Dendritic cell treated with granulocyte-macrophage colony-stimulating factor and Interleukin-4, amounts not matched to agents 40 ng/mL and 50 ng/mL, for 4 days (primary cell): Measurements from ENCODE around the gene CCER1.

Experiments used
- H3K27ac Mint-ChIP-seq: one replicate; pipeline ENCODE4 v1.8.0; 2022; ENCODE audit warnings: mild to moderate bottlenecking, mixed read lengths
- H3K27me3 Mint-ChIP-seq: one replicate; pipeline ENCODE4 v1.8.0; 2022; ENCODE audit warnings: mild to moderate bottlenecking, mixed read lengths
- H3K36me3 Mint-ChIP-seq: one replicate; pipeline ENCODE4 v1.8.0; 2022; ENCODE audit warnings: low read depth, mixed read lengths
- H3K4me1 Mint-ChIP-seq: one replicate; pipeline ENCODE4 v1.8.0; 2022; ENCODE audit warnings: low read depth, mixed read lengths
- H3K4me3 Mint-ChIP-seq: one replicate; pipeline ENCODE4 v1.8.0; 2022; ENCODE audit warnings: mild to moderate bottlenecking, moderate library complexity, mixed read lengths
- H3K9me3 Mint-ChIP-seq: one replicate; pipeline ENCODE4 v1.8.0; 2022; ENCODE audit warnings: mixed read lengths
- intact Hi-C: fragments of 100-400 bp; cut with micrococcal nuclease; formaldehyde crosslinking; loops from one replicate; pipeline ENCODE4 v1.15.0; 2022

Gene CCER1

GRCh38 chr12:90958347-90958746 lies 3.4 kb upstream of the CCER1 start:
- no peak overlapping the region for H3K27ac Mint-ChIP-seq
- H3K27me3 Mint-ChIP-seq: no peaks in the 10 kb centered on the region
- no peaks in the 10 kb centered on the region for H3K4me1 Mint-ChIP-seq
- no peaks in the 10 kb centered on the region for H3K36me3 Mint-ChIP-seq
- intact Hi-C loops: no loop called here
- H3K9me3 Mint-ChIP-seq: peaks cover 13% of the 10 kb centered on the region
- H3K4me3 Mint-ChIP-seq: no peak overlapping the region

DNA sequence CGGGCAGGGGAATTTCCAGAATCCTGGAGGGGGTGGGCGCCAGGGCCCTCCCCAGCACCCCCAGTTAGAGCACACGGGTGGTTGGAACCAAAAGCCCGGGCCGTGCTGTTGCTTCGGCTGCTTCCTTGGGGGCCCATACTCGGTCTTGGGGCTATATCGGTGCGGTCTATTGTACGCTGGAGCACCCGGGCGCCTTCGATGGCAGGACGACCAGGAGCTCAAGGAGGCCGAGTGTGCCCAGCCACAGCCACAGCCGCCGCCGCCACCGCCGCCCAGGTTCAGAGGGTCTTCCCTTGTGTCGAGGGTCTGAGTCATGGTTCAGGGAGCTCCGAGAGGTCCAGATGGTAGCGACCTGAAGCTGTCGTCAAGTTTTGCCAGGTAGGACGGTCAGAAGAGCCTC lies 548 bp downstream of the CCER1 start:
- Mint-ChIP-seq H3K36me3 (no peaks in the 10 kb centered on the region), H3K4me1 (no peaks in the 10 kb centered on the region), H3K9me3 (peaks cover 14% of the 10 kb centered on the region), H3K27me3 (no peaks in the 10 kb centered on the region), H3K27ac (no peak overlapping the region), H3K4me3 (no peak overlapping the region)
- intact Hi-C loops: no loop called here

DNA sequence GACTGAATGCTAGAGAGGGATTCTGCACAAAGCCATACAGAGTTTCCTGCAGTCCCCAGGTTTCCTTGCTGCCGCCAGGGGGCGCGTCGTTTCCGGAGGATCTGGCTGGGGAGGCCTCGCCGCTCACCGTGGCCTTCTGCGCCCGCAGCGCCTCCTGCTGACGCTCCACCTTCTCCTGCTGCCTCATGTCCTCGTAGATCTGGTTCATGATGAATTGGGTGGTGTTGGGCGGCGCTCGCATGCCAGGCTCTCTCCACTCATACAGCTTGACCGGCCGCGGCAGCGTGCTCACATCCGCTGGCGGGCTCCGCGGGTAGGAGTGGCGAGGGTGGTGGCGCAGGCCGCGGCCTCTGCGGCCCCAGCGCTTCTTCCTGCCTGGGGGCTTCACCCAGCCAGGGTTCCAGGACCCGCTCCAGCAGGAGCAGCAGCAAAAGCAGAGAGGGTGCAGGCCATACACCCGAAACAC lies 987 bp downstream of the CCER1 start:
- intact Hi-C loops: no loop called here
- Mint-ChIP-seq H3K36me3 (no peaks in the 10 kb centered on the region), H3K27ac (no peak overlapping the region), H3K27me3 (no peaks in the 10 kb centered on the region), H3K4me1 (no peaks in the 10 kb centered on the region), H3K4me3 (no peak overlapping the region), H3K9me3 (peaks cover 14% of the 10 kb centered on the region)

DNA sequence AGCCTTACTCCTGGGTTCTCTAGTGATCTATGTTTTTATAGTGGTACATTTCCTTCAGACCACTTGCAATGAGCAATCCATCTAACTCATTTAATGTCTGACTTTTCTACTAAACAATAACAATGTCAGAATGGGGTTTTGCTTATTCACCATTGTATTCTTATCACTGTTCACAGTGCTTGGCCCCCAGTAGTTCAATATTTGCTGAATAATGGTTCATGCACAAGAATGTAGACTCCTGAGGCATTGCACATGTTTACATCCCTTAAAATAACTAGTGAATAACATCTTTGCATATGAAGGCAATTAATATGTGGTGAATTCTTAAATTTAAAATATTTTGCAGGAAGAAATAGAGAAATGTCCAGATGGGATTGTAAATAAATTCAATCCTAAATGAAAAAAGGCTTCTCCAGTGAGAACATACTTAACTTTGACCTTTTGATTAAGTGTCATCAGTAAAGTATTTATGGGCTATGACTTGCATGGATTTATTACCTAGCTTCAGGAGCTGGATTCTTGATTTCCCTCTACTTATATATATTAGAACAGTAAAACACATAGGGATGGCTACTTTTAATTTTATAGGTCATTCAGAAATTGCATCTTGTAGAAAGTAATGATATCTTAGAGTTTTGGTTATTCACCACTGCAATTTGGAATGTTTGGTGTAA lies 3.4 kb downstream of the CCER1 start:
- Mint-ChIP-seq H3K27ac (no peak overlapping the region), H3K27me3 (no peaks in the 10 kb centered on the region), H3K4me3 (no peak overlapping the region), H3K4me1 (no peaks in the 10 kb centered on the region), H3K9me3 (peaks cover 14% of the 10 kb centered on the region), H3K36me3 (no peaks in the 10 kb centered on the region)
- intact Hi-C loops: no loop called here

DNA sequence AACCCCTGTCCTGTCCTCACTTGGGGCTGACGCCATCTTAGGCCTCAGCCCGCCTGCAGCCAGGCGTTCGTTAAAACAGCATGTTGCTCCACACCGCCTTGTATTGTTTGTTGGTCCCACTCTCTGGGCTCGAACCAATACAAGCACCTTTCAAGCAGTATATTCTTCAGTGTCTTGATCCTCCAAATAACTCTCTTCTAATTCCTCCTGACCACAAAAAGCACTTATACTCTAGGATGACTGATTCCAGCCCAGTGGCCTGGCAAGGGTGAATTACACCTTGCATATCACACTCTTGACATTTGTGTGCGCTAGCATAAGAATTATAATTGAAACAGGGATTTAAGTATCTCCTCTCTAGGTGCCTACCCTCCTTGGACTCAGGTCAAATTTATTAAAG lies 7.1 kb downstream of the CCER1 start:
- Mint-ChIP-seq H3K36me3 (no peaks in the 10 kb centered on the region), H3K9me3 (no peaks in the 10 kb centered on the region), H3K4me3 (no peak overlapping the region), H3K27me3 (no peaks in the 10 kb centered on the region), H3K4me1 (no peaks in the 10 kb centered on the region), H3K27ac (no peak overlapping the region)
- intact Hi-C loops: loop anchor here (10.0 kb wide), 1 partner anchor 1933 kb away; no protein-coding TSS in a partner anchor

DNA sequence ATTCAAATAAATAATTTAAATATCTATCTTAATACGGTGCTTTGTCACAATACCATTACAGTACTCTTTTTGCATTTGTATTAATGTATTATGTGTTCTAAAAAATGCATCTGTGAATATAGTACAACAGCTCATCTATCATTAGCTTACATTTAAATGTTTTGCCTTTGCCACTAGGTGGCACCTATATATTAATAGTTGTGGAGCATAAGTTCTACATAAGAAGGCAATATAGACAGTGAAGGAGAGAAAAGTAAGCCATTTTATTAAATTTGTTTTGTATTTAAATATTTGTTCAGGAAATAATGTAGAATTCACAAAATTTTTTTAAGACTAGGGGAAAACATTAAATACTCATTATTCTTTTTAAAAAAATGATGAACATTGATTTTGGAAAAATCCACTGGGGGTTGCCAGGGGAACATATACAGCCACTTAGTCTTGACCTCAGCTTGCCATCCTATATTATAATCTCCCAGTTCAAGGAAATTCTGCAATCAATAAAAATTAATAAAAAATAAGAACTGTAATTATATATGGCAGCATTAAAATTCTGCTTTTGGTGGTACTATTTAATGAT lies 9.8 kb downstream of the CCER1 start:
- intact Hi-C loops: loop anchor here (10.0 kb wide), 1 partner anchor 1930 kb away; no protein-coding TSS in a partner anchor
- H3K27ac Mint-ChIP-seq: no peak overlapping the region
- no peaks in the 10 kb centered on the region for H3K9me3 Mint-ChIP-seq
- H3K36me3 Mint-ChIP-seq: no peaks in the 10 kb centered on the region
- H3K4me1 Mint-ChIP-seq: no peaks in the 10 kb centered on the region
- H3K27me3 Mint-ChIP-seq: no peaks in the 10 kb centered on the region
- H3K4me3 Mint-ChIP-seq: no peak overlapping the region

- H3K4me3 Mint-ChIP-seq: no peak overlapping the region
- no peaks in the 10 kb centered on the region for H3K4me1 Mint-ChIP-seq
- H3K27ac Mint-ChIP-seq: no peak overlapping the region
- H3K9me3 Mint-ChIP-seq: no peaks in the 10 kb centered on the region
- H3K36me3 Mint-ChIP-seq: no peaks in the 10 kb centered on the region
- intact Hi-C loops: loop anchor here (5.0 to 10.0 kb wide), 2 partner anchors 1471 to 1928 kb away; no protein-coding TSS in a partner anchor
- peaks cover 2% of the 10 kb centered on the region for H3K27me3 Mint-ChIP-seq
Measured at GRCh38 chr12:90943255-90943654, 11.7 kb downstream of the CCER1 start.

DNA sequence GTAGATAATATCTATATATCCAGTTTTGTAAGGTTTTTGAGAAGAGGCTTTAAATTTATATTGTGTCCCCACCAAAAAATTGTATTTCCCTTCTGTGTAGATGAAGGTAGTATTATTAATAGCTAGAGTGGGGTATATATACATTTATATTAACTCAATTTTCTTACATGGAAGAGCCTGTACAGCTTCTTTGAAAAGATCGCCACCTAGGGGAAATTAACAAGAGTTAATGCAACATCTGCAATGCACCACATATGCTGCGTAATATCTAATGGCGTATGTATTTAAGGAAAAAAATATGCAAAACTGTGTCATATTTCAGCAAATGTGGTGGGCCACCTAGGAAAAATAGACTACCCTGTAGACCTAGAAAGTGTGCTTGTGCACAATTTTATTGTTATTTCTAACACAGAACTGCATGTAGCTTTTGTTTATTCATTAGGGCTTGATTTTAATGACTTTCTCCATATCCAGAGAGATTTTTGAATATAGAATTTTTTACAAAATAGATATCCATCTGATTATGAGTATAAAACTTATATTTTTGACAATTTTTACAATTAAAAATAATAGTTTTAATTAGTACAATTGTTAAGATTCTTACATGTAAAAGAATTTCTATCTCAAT lies 14.0 kb downstream of the CCER1 start:
- no peak overlapping the region for H3K4me3 Mint-ChIP-seq
- no peak overlapping the region for H3K27ac Mint-ChIP-seq
- intact Hi-C loops: loop anchor here (2.0 to 10.0 kb wide), 3 partner anchors 1396 to 1926 kb away; no protein-coding TSS in a partner anchor
- H3K9me3 Mint-ChIP-seq: no peaks in the 10 kb centered on the region
- peaks cover 2% of the 10 kb centered on the region for H3K27me3 Mint-ChIP-seq
- H3K36me3 Mint-ChIP-seq: no peaks in the 10 kb centered on the region
- no peaks in the 10 kb centered on the region for H3K4me1 Mint-ChIP-seq

DNA sequence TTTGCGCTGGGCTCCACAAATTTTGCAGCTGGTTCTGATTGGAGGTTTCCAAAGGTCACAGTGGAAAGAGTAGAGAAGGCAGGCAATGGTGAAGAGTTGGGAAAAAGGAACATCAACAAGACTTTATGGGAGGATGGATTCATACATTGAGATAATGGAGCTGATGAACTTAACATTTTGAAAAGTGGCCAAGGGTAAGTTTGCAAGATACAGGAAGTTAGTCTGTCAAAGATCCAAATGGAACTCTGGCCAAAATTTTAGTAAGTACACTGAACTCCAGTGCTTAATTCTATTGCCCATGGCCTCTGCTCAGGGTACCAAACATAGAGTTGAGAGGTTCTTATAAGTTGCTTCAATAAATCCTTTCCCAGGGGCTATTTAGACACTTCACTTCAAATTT lies 15.6 kb downstream of the CCER1 start:
- H3K9me3 Mint-ChIP-seq: no peaks in the 10 kb centered on the region
- no peak overlapping the region for H3K27ac Mint-ChIP-seq
- H3K4me3 Mint-ChIP-seq: no peak overlapping the region
- no peaks in the 10 kb centered on the region for H3K36me3 Mint-ChIP-seq
- no peaks in the 10 kb centered on the region for H3K4me1 Mint-ChIP-seq
- peaks cover 2% of the 10 kb centered on the region for H3K27me3 Mint-ChIP-seq
- intact Hi-C loops: no loop called here

DNA sequence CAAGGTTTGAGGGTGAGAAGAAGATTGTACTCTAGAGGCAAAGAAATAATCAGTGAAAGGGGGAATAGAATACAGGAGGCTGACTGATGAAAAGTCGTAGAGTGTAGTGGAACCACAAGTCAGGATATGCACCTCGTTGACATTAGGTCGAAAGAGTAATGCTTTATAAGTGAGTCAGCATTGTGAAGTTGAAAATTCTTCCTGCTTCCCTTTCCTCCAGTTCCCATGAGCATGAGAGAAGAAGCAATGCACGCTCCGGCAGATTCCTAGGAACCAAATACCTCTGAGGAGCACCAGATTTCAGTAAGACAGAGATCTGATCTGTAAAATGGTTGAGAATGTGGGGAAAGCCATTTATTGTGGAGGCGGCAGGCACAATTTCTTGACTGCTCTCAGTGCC lies 16.5 kb downstream of the CCER1 start:
- no peaks in the 10 kb centered on the region for H3K9me3 Mint-ChIP-seq
- no peak overlapping the region for H3K27ac Mint-ChIP-seq
- no peaks in the 10 kb centered on the region for H3K4me1 Mint-ChIP-seq
- peaks cover 2% of the 10 kb centered on the region for H3K27me3 Mint-ChIP-seq
- intact Hi-C loops: no loop called here
- H3K36me3 Mint-ChIP-seq: no peaks in the 10 kb centered on the region
- H3K4me3 Mint-ChIP-seq: no peak overlapping the region

DNA sequence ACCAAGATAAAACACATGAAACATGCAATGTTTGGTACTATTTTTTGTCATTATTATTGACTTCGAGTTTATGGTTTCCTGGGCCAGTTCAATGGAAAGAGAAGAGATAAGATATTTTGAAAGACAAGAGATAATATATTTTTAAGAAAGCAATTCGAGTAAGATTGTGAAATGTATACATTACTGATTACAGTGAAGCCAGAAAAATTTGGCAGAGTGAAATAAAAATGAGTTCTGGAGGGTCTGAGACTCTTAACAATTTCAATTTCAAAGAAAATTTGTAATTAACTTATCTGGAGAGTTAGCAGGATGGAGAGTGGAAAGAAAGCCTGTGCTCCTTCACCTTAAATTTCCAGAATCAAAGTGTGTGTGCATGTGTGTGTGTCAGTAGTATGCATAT lies 17.3 kb downstream of the CCER1 start:
- Mint-ChIP-seq H3K27me3 (peaks cover 2% of the 10 kb centered on the region), H3K4me3 (no peak overlapping the region), H3K36me3 (no peaks in the 10 kb centered on the region), H3K4me1 (no peaks in the 10 kb centered on the region), H3K27ac (no peak overlapping the region), H3K9me3 (no peaks in the 10 kb centered on the region)
- intact Hi-C loops: no loop called here

- no peaks in the 10 kb centered on the region for H3K36me3 Mint-ChIP-seq
- no peak overlapping the region for H3K27ac Mint-ChIP-seq
- H3K9me3 Mint-ChIP-seq: peaks cover 6% of the 10 kb centered on the region
- H3K27me3 Mint-ChIP-seq: peaks cover 2% of the 10 kb centered on the region
- intact Hi-C loops: no loop called here
- H3K4me3 Mint-ChIP-seq: no peak overlapping the region
- no peaks in the 10 kb centered on the region for H3K4me1 Mint-ChIP-seq
Measured at GRCh38 chr12:90936230-90937005, 18.6 kb downstream of the CCER1 start.

DNA sequence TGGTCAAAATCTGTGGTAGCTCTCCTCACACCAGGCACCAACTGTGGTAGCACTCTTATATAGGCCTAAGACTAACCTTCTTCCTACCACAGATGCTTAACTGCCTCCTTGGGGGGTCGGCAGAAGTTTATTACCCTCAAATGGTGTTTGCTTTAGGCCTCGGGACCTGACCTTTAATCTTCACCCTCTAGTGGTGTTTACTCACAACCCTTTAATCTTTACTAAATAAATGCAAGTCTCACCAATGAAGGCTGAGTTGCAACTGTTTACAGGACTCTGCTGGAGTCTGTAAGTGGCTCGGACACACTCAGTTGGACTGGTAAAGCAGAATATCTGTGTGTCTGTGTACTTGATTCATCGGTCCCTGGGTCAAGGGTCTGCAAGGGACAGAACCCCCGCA lies 29.4 kb downstream of the CCER1 start:
- no peaks in the 10 kb centered on the region for H3K27me3 Mint-ChIP-seq
- intact Hi-C loops: no loop called here

DNA sequence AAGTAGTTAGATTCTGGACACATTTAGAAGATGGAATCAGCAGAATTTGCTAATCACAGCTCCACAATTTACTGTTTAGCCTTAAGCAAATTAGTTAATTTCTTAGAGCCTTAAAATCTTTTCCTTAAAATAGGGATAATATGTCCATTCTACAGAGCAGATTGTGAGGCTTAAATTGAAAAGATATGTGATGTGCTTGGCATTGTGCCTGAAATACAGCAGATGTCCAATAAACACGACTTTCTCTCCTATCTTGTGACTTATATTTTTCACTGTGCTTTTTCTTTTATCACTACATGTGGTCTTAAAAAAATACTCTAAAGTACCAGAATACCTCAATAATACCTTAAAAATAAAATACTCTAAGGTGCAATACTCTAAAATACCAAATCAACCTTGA lies 30.6 kb downstream of the CCER1 start:
- Mint-ChIP-seq H3K36me3 (no peaks in the 10 kb centered on the region), H3K27me3 (no peaks in the 10 kb centered on the region), H3K4me3 (no peak overlapping the region), H3K4me1 (no peaks in the 10 kb centered on the region), H3K27ac (no peak overlapping the region), H3K9me3 (peaks cover 15% of the 10 kb centered on the region)
- intact Hi-C loops: no loop called here

More for the DNA sequence above, 29.4 kb downstream of the CCER1 start:
- H3K27ac Mint-ChIP-seq: no peak overlapping the region
- no peak overlapping the region for H3K4me3 Mint-ChIP-seq
- H3K9me3 Mint-ChIP-seq: peaks cover 27% of the 10 kb centered on the region
- H3K4me1 Mint-ChIP-seq: no peaks in the 10 kb centered on the region
- H3K36me3 Mint-ChIP-seq: no peaks in the 10 kb centered on the region
